Vagina (tissue), 2 donors: ENCODE data around the gene NKAIN1.

ENCODE experiments used
- POLR2A ChIP-seq, 2 donors: fragments of 450-650 bp; IDR thresholded peaks; one replicate each; pipeline ENCODE4 v1.6.1; 2017; ENCODE audit warnings: antibody characterized with exemption in 2 of 2, mild to moderate bottlenecking in 2 of 2, moderate library complexity in 2 of 2
- POLR2AphosphoS5 ChIP-seq, 2 donors: sonication (generic); formaldehyde crosslinking; IDR thresholded peaks; one replicate each; pipeline ENCODE4 v1.9.0; 2017; ENCODE audit warnings: antibody characterized with exemption in 2 of 2, mild to moderate bottlenecking in 2 of 2, low read depth in 1 of 2; ENCODE audit not compliant: insufficient read depth in 1 of 2
- TF ChIP-seq, protein P1 (sequence below), 3 experiments: fragments of 450-650 bp in 2 of 3; fragments of 200-600 bp in 1 of 3; sonication (generic) in 1 of 3; IDR thresholded peaks; one replicate each; pipeline ENCODE4 v1.5.1; 2017 to 2019; ENCODE audit warnings: antibody characterized with exemption in 3 of 3, mild to moderate bottlenecking in 2 of 3, moderate library complexity in 2 of 3

DNA sequence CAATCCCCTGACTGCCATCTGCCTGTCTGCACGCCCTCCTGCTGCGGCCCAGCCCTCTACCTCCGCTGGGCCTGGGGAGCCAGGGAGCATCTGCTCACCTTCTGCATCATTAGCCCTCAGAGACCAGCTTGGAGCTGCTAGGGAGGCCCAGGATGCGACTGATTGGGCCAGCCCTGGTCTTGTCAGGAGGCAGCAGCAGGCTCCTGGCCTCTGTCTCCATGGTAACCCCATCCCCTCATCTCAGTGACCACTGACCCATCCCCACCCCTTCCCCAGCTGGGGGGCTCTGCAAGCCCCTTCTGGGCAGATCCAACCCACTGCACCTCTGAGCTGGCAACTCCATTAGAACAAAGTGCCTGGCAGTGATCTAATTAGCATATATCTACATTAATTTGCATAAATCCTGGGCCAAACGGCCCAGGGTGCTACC is 37.7 kb downstream of the NKAIN1 start:
- TF ChIP-seq, protein P1, sequence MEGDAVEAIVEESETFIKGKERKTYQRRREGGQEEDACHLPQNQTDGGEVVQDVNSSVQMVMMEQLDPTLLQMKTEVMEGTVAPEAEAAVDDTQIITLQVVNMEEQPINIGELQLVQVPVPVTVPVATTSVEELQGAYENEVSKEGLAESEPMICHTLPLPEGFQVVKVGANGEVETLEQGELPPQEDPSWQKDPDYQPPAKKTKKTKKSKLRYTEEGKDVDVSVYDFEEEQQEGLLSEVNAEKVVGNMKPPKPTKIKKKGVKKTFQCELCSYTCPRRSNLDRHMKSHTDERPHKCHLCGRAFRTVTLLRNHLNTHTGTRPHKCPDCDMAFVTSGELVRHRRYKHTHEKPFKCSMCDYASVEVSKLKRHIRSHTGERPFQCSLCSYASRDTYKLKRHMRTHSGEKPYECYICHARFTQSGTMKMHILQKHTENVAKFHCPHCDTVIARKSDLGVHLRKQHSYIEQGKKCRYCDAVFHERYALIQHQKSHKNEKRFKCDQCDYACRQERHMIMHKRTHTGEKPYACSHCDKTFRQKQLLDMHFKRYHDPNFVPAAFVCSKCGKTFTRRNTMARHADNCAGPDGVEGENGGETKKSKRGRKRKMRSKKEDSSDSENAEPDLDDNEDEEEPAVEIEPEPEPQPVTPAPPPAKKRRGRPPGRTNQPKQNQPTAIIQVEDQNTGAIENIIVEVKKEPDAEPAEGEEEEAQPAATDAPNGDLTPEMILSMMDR (IDR thresholded peaks at IDR 0.05) = no peak
- TF ChIP-seq POLR2AphosphoS5 (IDR thresholded peaks at IDR 0.05; ENCODE audit: insufficient read depth in 1 of 2, low read depth in 1 of 2) (no peak), POLR2A (IDR thresholded peaks at IDR 0.05) (no peak)
